Stimulated activated CD8-positive, alpha-beta memory T cell treated with anti-CD3 and anti-CD28 coated beads, Interleukin-7, amount 100 ng/mL, for 1 hour (primary cell): Measurements from ENCODE around the gene TRABD2A.

Experiments
- DNase-seq, 2 donors: peaks; one replicate each; pipeline ENCODE4 v3.0.0-alpha.2; 2020; ENCODE audit warnings: low read depth in 2 of 2

TRABD2A gene

DNA sequence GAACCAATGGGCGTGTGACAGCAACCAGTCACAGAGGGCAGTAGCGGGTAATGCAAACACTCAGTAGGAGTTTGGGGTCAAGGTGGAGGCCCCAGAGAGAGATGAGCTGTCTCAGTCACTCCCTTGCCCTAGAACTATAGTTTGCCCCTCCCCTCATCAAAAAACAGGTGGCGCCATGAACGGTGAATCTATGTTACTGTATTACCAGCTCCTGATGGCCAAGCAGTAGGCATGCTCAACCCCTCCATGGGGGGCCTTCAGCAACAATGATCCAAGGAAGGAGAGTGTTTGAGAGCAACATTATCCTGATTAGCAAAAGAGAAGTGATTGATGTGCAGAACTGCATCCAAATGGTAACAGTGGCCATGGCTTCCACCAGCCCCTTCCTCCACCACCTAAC is 30.4 kb downstream of the TRABD2A start:
- DNase-seq, result no peak

- peak in 1 of 2 donors; percentile 18 for DNase-seq
Observed at GRCh38 chr2:84849271-84849952, 31.5 kb downstream of the TRABD2A start.

- DNase-seq, result no peak
Observed at GRCh38 chr2:84847326-84848050, 33.4 kb downstream of the TRABD2A start.

- DNase-seq, result no peak
Observed at GRCh38 chr2:84846741-84847142, 34.1 kb downstream of the TRABD2A start.

- peak in 1 of 2 donors; percentile 11 for DNase-seq
Observed at GRCh38 chr2:84846041-84846663, 34.7 kb downstream of the TRABD2A start.

DNA sequence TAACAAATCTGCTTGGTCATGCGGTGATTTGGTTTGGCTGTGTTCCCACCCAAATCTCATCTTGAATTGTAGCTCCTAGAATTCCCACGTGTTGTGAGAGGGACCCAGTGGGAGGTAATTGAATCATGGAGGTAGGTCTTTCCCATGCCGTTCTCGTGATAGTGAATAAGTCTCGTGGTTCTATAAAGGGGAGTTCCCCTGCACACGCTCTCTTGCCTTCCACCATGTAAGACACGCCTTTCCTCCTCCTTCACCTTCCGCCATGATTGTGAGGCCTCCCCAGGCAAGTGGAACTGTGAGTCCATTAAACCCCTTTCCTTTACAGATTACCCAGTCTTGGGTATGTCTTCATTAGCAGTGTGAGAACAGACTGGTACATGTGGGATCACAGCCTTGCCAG is 36.7 kb downstream of the TRABD2A start:
- no peak for DNase-seq

GRCh38 chr2:84841577-84841976 is 39.3 kb downstream of the TRABD2A start:
- no peak for DNase-seq

GRCh38 chr2:84840306-84840705 is 40.6 kb downstream of the TRABD2A start:
- no peak for DNase-seq

DNA sequence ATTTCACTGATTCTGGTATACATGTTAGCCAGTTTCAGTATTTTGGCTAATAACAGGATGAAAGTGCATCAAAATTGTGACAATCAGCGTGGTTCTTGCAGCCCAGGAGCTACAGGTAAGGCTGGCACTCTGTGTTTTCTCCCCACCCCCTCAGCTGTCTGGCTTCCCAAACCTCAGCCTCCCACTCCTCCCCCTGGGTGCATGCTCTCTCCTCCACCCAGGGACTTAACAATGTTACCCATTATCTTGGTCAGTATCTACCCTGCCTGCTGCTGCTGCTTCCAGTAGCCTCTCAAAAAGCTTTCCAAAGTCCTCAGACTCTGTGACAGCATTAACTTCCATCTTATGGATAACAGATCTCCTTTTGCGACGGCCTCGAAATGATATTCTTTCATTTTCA is 41.0 kb downstream of the TRABD2A start:
- DNase-seq, result no peak

GRCh38 chr2:84838434-84839145 is 42.3 kb downstream of the TRABD2A start:
- DNase-seq, result no peak

DNA sequence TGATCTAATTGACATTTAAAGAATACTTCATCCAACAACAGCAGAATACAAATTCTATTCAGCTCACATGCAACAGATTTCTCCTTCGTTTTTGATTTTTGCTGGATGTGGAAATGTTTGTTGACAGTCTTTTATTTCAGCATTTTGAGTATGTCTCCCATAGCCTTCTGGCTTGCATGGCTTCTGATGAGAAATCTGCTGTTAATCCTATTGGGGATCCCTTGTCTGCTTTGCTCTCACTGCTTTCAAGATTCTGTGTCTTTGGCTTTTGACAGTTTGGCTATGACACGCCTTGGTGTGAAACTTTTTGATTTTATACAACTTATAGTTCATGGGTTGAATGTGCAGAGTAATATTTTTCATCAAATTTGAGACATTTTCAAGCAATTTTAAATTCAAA is 44.7 kb downstream of the TRABD2A start:
- no peak for DNase-seq

GRCh38 chr2:84833481-84834150 is 47.3 kb downstream of the TRABD2A start:
- DNase-seq, result no peak

DNA sequence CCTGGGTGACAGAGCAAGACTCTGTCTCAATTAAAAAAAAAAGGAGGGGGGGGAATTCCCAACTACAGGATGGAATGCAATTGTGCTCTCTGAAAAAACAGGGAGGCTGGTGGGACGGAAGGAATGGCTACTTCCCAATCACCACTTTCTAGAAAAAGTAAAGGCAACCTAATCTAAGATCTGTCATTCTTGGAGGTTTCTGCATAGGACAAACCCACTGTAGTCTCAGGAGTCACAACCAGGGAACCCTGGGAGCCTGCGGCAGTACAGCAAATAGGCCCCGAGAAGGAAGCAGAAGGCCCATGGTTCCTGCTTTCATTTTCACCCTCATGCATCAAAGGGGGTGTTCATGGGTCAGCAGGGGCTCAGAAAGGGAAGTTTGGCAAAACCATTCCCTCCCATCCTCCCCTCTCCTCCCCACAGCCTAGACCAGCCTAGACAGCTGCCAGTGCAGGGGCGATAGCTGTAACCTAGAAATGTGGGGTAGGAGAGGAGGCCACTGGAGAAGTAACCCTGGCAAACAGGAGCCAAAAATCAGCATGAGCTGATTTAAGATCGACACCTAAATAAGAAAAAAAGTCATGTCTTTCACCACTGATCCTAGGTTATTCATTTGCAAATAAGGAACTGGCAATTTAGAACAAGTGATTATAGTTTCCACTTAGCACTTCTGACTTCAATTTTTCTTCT is 48.0 kb downstream of the TRABD2A start:
- DNase-seq, result no peak

DNA sequence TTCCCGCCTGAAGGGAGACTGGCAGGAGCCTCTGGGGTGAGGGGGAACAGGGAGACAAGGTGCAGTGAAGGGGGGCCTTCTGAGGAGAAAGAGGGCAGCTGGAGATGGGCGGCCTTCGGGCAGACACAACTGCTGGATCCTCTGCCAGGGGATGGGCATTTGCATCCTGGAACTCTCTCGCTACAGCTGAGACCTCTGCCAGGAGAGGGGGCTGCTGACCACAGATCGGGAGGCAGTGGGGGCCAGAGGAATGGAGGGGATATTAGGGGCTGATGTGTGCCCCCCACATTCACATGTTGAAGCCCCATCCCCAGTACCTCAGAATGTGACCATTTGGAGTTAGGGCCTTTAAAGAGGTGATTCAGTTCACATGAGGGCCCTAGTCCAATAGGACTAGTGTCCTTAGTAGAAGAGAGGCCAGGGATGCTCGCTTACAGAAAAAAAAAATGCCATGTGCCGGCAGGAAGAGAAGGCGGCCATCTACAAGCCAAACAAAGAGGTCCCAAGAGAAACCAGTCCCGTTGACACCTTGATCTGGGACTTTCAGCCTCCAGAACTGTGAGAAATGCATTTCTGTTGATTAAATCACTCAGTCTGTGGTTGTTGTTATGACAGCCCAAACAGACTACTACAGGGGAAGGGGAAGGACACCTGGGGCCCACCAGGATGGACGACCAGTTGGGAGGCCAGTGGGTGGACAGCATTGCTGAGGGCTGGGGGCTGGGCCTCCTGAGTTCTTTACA is 50.0 kb downstream of the TRABD2A start:
- DNase-seq, result no peak

- DNase-seq, result no peak
Observed at GRCh38 chr2:84830095-84830494, 50.8 kb downstream of the TRABD2A start.

GRCh38 chr2:84829693-84830092 is 51.2 kb downstream of the TRABD2A start:
- DNase-seq, result no peak

- DNase-seq, result no peak
Observed at GRCh38 chr2:84827978-84828575, 52.8 kb downstream of the TRABD2A start.

GRCh38 chr2:84823788-84824187 is 57.1 kb downstream of the TRABD2A start:
- DNase-seq, result no peak

- no peak for DNase-seq
Observed at GRCh38 chr2:84823229-84823628, 57.7 kb downstream of the TRABD2A start.

GRCh38 chr2:84821806-84822205 is 59.1 kb downstream of the TRABD2A start:
- no peak for DNase-seq
